Measurements from ENCODE around the gene CAMK4.

DNA sequence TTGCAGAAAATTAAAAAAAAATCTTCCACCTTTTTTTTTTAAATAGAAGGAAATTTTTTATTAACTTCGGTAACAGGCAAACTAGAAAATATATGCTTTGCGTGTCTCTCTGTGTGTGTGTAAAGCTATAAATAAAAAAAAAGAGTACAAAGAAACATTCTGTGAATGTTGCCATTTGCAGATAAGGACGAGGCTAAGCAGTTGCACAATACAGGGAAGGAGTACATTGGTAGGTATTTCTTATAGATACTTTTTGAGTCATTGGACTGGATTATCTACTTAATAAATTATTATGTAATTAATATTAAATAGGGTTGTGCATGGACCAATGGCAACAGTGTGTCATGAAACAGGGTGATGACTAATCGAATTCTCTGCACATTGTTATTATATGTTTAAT is 102.4 kb downstream of the CAMK4 start:
- TF ChIP-seq, protein P1, sequence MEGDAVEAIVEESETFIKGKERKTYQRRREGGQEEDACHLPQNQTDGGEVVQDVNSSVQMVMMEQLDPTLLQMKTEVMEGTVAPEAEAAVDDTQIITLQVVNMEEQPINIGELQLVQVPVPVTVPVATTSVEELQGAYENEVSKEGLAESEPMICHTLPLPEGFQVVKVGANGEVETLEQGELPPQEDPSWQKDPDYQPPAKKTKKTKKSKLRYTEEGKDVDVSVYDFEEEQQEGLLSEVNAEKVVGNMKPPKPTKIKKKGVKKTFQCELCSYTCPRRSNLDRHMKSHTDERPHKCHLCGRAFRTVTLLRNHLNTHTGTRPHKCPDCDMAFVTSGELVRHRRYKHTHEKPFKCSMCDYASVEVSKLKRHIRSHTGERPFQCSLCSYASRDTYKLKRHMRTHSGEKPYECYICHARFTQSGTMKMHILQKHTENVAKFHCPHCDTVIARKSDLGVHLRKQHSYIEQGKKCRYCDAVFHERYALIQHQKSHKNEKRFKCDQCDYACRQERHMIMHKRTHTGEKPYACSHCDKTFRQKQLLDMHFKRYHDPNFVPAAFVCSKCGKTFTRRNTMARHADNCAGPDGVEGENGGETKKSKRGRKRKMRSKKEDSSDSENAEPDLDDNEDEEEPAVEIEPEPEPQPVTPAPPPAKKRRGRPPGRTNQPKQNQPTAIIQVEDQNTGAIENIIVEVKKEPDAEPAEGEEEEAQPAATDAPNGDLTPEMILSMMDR (IDR thresholded peaks at IDR 0.05; ENCODE audit: extremely low read depth in 1 of 2, insufficient read depth in 1 of 2, low read depth in 1 of 2, low read length in 2 of 2): no peak
- TF ChIP-seq POLR2A (IDR thresholded peaks at IDR 0.05; ENCODE audit: low read depth, low read length): no peak
- no peak for TF ChIP-seq EZH2 (IDR thresholded peaks at IDR 0.05; ENCODE audit: borderline replicate concordance, low read depth, low read length, severe bottlenecking)
- TF ChIP-seq, protein P2, sequence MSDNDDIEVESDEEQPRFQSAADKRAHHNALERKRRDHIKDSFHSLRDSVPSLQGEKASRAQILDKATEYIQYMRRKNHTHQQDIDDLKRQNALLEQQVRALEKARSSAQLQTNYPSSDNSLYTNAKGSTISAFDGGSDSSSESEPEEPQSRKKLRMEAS (IDR thresholded peaks at IDR 0.05; ENCODE audit: insufficient read depth, insufficient read length): no peak
- TF ChIP-seq POLR2AphosphoS5 (IDR thresholded peaks at IDR 0.05; ENCODE audit: insufficient read depth, low read depth, low read length): no peak
- no peak for TF ChIP-seq GATA2 (IDR thresholded peaks at IDR 0.05; ENCODE audit: insufficient read depth, insufficient read length, low read depth, low read length)
- TF ChIP-seq MYC (IDR thresholded peaks at IDR 0.05; ENCODE audit: low read depth, low read length): no peak
- TF ChIP-seq FOS (IDR thresholded peaks at IDR 0.05; ENCODE audit: borderline replicate concordance, insufficient read depth, low read length): no peak
- no peak for TF ChIP-seq JUN (IDR thresholded peaks at IDR 0.05; ENCODE audit: borderline replicate concordance, insufficient read depth, insufficient read length, low read depth)
